SU-DHL-6 (cell line): ENCODE measurements around the gene DNAAF8.

Experiments used
- CTCF ChIP-seq: fragments of 200-600 bp; sonication (generic); IDR thresholded peaks from one replicate; pipeline ENCODE4 v1.5.1; 2017; ENCODE audit warnings: antibody characterized with exemption, mild to moderate bottlenecking, low read length, moderate library complexity; ENCODE audit not compliant: insufficient read depth, poor library complexity, severe bottlenecking
- EZH2phosphoT487 ChIP-seq: fragments of 200-600 bp; sonication (generic), shearing (Covaris generic); conservative IDR thresholded peaks from 2 replicates; pipeline ENCODE4 v1.6.1; 2018; ENCODE audit warnings: mild to moderate bottlenecking, antibody characterized with exemption, low read length, moderate library complexity, mixed read lengths

GRCh38 chr16:4755687-4756086 lies 21.4 kb downstream of the DNAAF8 start:
- no peak for TF ChIP-seq CTCF
- TF ChIP-seq EZH2phosphoT487 = no peak
